GM19351 (cell line): ENCODE results near the gene NNT.
"Not testable (repeated sequence)": the region's sequence is repeated elsewhere in the genome, so short reads cannot be mapped to it uniquely, and the experiment has no call there.

Experiments used
- ATAC-seq: cut with Tn5 transposase; IDR thresholded peaks from one replicate; pipeline ENCODE4 v1.9.1; 2021; ENCODE audit warnings: mild to moderate bottlenecking, moderate library complexity; ENCODE audit not compliant: unreplicated experiment

NNT gene

GRCh38 chr5:43582082-43583005 is 20.6 kb upstream of the NNT start:
- no peak for ATAC-seq

DNA sequence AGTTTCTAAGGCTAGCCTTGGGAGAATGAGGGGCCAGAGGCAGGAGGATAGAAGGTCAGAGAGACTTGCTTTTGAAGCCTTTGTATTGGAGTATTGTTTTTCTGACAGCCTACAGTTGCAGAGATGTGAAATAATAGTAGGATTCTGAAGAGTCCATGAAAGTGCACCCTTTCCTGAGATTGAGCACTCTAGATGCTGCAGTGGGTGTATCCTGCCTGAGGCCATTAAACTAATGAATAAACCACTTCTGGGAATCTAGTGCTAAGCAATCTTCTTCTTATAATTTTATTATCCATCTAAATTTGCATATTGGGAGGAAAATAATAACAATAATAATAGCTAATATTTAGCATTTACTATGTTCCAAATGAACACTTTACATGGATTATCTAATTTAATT is 19.3 kb upstream of the NNT start:
- ATAC-seq = no peak

GRCh38 chr5:43584166-43584699 is 18.7 kb upstream of the NNT start:
- no peak for ATAC-seq

DNA sequence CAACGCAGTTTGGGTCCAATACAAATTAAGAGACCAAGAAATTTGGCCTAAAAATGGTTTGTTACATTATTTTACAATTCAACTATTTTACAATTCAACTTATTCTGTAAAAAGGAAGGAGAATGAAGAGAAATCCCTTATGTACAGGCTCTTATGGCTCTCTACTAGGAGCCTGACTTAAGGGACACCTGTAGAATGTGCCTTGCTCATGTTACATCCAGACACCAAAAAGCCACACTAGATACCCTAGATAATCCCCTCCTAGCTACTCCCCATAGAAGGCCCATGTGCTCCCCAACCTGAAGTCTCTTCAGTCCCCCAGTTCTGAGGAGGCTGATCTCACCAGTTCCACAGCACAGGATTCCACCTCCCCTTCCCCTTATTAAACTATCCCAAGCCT is 14.1 kb upstream of the NNT start:
- no peak for ATAC-seq

DNA sequence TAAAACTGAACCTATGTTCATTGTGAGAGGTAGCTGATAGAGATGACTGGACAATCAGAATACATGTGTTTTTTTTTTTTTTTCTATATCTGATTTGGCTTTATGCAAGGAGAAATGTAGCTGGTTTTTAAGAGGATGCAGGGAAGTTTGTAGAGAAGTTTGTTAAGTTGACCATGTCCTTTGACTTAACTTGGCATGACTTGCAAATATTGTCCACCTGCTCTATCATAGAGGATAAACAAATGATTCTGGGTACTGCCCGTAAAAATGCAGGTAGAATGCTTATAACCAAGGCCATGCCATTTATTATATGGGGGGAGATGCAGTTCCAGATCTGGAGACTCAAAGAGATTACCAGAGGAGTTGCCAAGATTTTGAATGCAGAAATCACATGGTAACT is 13.7 kb upstream of the NNT start:
- ATAC-seq = no peak

DNA sequence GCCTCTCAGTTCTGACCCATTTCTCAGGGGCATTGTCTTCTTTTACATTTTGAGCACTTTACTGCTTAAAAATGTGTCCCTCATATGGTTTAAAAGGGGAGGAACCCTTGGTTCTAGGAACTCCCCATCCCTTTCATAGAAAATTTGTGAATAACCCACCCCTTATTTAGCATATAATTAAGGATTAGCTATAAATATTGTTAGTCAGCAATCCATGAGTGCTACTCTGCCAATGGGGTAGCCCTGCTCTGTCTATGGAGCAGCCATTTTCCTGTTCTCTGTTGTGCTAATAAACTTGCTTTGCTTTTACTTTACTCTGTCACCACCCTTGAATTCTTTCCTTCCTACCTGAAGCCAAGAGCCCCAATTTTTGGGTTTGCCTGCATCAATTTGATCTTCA is 12.3 kb upstream of the NNT start:
- ATAC-seq = no peak

DNA sequence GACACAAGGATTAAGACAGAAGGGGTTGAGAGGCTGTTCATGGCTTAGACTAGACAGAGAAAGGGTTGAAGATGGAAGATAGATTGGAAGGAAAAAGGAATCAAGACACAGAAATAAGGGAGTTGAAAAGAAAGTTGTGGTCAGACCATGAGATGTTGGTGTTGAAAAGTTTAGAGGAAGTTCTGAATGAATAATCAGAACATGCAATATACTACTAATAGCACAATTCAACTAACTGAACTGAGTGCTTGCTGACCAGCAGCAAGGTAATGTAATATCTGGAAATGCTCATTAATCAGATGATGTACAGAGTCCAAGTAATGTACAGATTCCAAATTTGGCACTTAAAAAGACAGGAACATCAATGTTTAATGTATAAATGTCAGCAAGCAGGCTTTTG is 10.6 kb upstream of the NNT start:
- ATAC-seq = no peak

- not testable (repeated sequence) for ATAC-seq
Measured at GRCh38 chr5:43598927-43599326, 4.1 kb upstream of the NNT start.

- ATAC-seq = peak; percentile 39
Measured at GRCh38 chr5:43601454-43602260, 1.3 kb upstream of the NNT start.

DNA sequence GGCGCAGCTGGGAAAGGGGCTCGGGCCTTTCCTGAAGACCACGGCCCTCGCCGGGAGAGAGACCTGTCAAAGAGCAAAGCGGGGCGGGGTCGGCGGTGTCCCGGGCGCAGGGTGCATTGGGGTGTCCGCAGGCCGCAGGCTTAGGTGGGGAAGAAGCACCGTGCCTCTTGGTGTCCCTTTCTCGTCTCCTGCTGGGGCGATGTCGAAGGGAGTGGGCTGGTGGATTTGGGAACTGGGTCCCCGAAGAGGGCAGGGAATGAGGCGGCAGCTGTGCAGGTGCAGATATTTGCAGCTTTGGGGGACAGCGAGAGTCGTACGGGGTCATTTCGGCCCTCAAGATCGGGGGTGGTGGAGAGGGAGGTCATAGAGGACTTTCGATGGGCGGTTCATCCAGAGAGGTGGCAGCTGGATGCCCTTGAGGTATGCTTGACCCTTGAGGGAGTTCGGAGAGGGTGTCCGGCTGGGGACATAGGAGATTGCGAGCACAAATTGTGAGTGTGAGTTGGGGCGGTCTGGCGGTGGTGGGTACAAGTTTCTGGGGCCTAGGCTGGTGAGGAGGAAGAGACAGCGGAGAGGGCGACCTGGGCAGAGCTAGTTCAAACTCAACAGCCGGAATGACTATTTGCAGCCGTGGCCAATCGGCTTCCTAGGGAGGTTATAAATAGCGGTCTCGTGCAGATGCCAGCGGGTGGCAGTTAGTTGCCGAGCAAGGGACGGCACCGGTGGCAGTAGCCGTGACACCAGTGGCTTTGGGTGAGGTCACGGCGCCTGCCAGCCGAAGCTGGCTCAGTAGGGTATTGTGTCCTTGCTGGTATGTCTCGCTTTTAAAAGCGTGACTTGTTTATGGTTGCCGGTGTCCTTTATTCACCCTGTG is 601 bp downstream of the NNT start:
- peak; percentile 35 for ATAC-seq

GRCh38 chr5:43604699-43605098 is 1.7 kb downstream of the NNT start:
- no peak for ATAC-seq

DNA sequence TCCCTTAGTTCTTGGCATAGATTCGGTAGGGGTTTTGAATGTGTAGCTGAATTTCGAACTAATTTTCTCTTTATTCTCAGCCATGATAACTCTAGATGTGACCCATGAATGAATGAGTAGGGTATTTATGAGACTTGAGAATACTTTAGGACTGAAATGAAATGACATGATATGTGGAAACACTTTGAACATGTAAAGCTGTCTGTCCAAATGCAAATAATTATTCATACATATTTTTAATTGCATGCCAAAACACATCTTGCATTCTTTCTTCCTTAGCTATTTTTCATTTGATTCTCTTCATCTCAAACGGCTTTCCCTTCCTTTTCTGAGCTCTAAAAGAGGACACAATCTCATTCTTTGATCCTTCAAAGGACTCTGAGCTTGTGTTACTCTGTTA is 3.4 kb downstream of the NNT start:
- no peak for ATAC-seq

DNA sequence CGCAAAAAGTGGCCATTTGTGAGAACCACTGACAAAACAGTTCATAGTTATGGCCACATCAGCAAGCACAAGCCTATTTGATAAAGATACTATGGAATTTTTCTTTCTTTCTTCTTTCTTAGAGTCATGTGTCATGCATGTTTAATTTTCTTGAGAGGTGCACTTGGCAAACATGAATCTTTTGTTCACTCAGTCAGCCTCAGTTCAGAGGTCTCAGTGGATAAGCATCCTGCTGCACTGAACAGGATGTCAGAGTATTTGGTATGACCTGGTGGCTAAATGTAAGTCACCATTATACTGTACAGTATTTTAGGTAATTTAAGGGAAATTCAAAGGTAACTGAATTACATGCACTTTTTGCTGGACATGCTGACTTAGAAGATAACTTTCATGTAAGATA is 5.4 kb downstream of the NNT start:
- no peak for ATAC-seq

GRCh38 chr5:43609752-43610151 is 6.8 kb downstream of the NNT start:
- ATAC-seq = peak; percentile 98

- ATAC-seq = no peak
Measured at GRCh38 chr5:43613370-43613769, 10.4 kb downstream of the NNT start.

DNA sequence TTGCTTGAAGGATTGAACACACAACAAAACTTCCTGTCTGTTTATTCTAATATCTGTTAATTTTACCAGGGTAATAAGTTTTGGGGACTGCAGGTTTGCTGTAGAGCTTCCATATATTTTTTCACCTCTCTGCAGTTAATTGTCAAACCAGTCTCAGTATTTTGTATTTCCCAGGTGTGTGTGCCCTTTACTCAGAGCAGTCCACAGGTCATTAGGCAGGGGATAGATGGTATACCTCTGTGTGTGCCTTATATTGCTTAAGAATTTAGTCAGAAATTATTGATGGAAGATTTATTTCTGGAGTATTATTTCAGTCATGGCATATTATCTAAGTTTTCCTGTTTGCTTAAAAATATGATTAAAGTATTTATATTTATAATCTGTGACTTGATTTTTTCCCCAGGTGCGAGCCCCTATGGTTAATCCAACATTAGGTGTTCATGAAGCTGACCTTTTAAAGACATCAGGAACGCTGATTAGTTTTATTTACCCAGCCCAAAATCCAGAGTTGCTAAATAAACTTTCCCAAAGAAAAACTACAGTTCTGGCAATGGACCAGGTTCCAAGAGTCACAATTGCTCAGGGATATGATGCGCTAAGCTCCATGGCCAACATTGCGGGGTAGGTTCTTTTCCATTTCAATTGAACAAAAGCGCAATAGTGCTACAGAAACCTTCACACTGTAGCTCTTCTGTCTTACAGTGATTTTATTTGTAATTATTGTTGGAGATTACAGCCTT is 12.6 kb downstream of the NNT start:
- ATAC-seq = no peak

- ATAC-seq = no peak
Measured at GRCh38 chr5:43616535-43616934, 13.6 kb downstream of the NNT start.

GRCh38 chr5:43619380-43619779 is 16.4 kb downstream of the NNT start:
- no peak for ATAC-seq

- ATAC-seq = no peak
Measured at GRCh38 chr5:43619911-43620310, 16.9 kb downstream of the NNT start.

DNA sequence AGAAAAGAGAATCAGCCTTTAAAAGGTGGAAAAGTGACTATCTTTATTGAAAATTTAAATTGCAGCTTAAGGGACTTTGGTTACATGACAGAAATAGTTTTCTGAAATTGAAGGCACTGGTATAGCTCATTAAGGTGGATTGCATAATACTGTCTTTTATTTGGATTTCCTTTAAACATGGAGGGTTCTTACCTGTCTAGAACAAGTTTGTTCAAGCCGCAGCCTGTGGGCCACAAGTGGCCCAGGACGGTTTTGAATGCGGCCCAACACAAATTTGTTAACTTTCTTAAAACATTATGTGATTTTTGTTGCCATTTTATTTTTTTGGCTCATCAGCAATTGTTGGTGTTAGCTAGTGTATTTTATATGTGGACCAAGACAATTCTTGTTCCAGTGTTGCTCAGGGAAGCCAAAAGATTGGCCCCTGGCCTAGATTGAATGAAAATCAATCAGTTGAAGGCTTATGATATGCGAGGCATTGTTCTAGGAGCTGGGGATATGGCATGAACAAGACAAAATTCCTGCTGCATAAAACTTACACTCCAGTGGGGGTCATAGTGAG is 18.0 kb downstream of the NNT start:
- no peak for ATAC-seq
